Thyroid gland (tissue), 4 donors: Measurements from ENCODE around the gene CCR2.

Source experiments
- POLR2A ChIP-seq, 2 donors: fragments of 450-650 bp; IDR thresholded peaks; one replicate each; pipeline ENCODE4 v1.6.1; 2017; ENCODE audit warnings: antibody characterized with exemption in 2 of 2, mild to moderate bottlenecking in 2 of 2, moderate library complexity in 1 of 2
- TF ChIP-seq, protein P1 (sequence below), 6 experiments: fragments of 200-600 bp in 3 of 6; fragments of 450-650 bp in 3 of 6; sonication (generic) in 3 of 6; IDR thresholded peaks; one replicate each; pipeline ENCODE4 v1.5.1; 2016 to 2019; ENCODE audit warnings: antibody characterized with exemption in 6 of 6, mild to moderate bottlenecking in 2 of 6, inconsistent platforms in 1 of 6, moderate library complexity in 1 of 6

DNA sequence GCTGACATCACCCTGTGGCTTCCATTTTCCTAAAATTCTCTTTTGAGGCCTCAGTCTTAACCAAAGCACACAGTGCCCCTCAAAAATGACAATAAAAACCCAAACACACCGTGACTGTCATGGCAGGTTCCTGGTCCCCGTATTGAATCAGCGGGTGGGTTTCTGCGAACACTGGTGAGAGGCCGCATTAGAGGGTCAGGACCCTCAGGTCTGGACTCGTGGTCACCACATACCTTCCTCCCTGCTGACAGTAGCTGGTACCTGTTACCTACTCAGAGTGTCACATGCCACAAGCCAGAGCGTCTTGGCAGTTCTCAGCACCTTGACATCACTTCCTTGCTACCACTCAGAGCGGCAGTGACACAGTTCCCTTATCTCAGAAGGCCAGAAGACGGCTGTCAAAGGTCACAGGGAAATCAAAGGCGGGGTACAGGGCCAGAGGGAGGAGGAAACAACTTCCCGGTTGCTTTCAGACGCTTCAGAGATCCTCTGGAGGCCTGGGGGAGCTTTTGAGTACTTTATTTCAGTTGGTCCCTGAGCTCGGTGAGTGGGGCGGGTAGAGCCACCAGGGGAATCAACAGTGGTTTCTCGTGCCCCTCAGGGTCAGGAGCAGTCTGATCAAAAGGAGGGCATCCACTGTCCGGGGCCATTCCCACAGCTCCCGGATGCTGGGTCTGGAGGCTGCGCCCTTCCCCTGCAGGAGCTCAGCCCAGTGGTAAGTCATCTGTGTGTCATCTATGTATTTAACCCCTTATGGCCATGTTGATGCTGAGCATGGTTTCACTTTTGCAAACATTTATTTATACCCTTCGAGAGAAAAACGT lies 53.1 kb downstream of the CCR2 start, which contains the start of the genes CCR5AS and CCRL2:
- TF ChIP-seq, protein P1, sequence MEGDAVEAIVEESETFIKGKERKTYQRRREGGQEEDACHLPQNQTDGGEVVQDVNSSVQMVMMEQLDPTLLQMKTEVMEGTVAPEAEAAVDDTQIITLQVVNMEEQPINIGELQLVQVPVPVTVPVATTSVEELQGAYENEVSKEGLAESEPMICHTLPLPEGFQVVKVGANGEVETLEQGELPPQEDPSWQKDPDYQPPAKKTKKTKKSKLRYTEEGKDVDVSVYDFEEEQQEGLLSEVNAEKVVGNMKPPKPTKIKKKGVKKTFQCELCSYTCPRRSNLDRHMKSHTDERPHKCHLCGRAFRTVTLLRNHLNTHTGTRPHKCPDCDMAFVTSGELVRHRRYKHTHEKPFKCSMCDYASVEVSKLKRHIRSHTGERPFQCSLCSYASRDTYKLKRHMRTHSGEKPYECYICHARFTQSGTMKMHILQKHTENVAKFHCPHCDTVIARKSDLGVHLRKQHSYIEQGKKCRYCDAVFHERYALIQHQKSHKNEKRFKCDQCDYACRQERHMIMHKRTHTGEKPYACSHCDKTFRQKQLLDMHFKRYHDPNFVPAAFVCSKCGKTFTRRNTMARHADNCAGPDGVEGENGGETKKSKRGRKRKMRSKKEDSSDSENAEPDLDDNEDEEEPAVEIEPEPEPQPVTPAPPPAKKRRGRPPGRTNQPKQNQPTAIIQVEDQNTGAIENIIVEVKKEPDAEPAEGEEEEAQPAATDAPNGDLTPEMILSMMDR (IDR thresholded peaks at IDR 0.05) = no peak
- TF ChIP-seq POLR2A (IDR thresholded peaks at IDR 0.05) = no peak
